Small intestine (tissue), 16 donors: ENCODE measurements around the gene PLCB3. TPM values are rescaled to one million over a fixed set of nuclear protein-coding genes. Genes with fewer than 3 reads are reported as not detected.
A peak's percentile ranks its signal among the peaks of the same experiment; 100 is the strongest.

Experiments used
- DNase-seq, 2 donors: peaks; one replicate each; pipeline versions ENCODE4 v3.0.0 to v3.0.0-alpha.2; 2013
- FAIRE-seq: peaks from 2 replicates; lab custom pipeline; 2012; peaks lifted over from hg19 to GRCh38; lab: Jason Lieb, UNC
- H3K27ac ChIP-seq, 3 donors: one replicate each; pipeline ENCODE4 v1.5.1; 2013; ENCODE audit warnings: low read length in 2 of 3, mild to moderate bottlenecking in 2 of 3, control low read depth in 1 of 3, inconsistent platforms in 1 of 3, low read depth in 1 of 3, moderate library complexity in 1 of 3
- H3K27me3 ChIP-seq, 3 donors: one replicate each; pipeline ENCODE4 v1.6.1; 2013; ENCODE audit warnings: low read length in 3 of 3, inconsistent platforms in 1 of 3; ENCODE audit not compliant: control insufficient read depth in 3 of 3, insufficient read depth in 3 of 3
- H3K36me3 ChIP-seq, 3 donors: one replicate each; pipeline ENCODE4 v1.6.1; 2013; ENCODE audit warnings: low read length in 3 of 3, inconsistent platforms in 1 of 3, low read depth in 1 of 3, mild to moderate bottlenecking in 1 of 3, moderate library complexity in 1 of 3; ENCODE audit not compliant: control insufficient read depth in 3 of 3, insufficient read depth in 2 of 3
- H3K4me1 ChIP-seq, 3 donors: one replicate each; pipeline ENCODE4 v1.6.1; 2013; ENCODE audit warnings: low read length in 2 of 3, inconsistent platforms in 1 of 3, low read depth in 1 of 3, mild to moderate bottlenecking in 1 of 3, moderate library complexity in 1 of 3; ENCODE audit not compliant: control insufficient read depth in 3 of 3, insufficient read depth in 2 of 3
- H3K4me3 ChIP-seq, 3 donors: one replicate each; pipeline ENCODE4 v1.5.1; 2013; ENCODE audit warnings: low read length in 3 of 3, control low read depth in 1 of 3, inconsistent platforms in 1 of 3, low read depth in 1 of 3, mild to moderate bottlenecking in 1 of 3, moderate library complexity in 1 of 3
- H3K9me3 ChIP-seq, 2 donors: one replicate each; pipeline ENCODE4 v1.6.1; 2013; ENCODE audit warnings: low read depth in 1 of 2, low read length in 1 of 2; ENCODE audit not compliant: control insufficient read depth in 2 of 2, insufficient read depth in 1 of 2
- WGBS, 3 donors: extraction: QIAGEN DNeasy Blood & Tissue Kit; methylation state at CpG; one replicate each; pipeline ENCODE4 v1.1.7; 2013; 5-methylcytosine and 5-hydroxymethylcytosine counted together
- long read RNA-seq, 10 donors: transcript quantifications; one replicate each; lab custom pipeline, GENCODE V29; 2026
- polyA plus RNA-seq, 4 donors: library from polyadenylated mRNA; stranded (reverse) in 3 of 4; unstranded in 1 of 4; fragments of 200-250 nt in 3 of 4; fragments of 120-200 nt in 1 of 4; gene quantifications; one replicate each; pipeline versions ENCODE4 v1.2.1 to v1.2.3, GENCODE V29; 2013
- donor health status: healthy with polysubstance abuse.
- donor health status: control.
- donor health status: control.
- donor health status: Bipolar disorder and iron deficiency.
- donor health status: healthy.

Gene PLCB3
- 100 to 1,000 TPM; 108 to 191 (median 125) TPM for polyA plus RNA-seq
- long read RNA-seq, donor 1, full-length matches to known transcripts: 3 of 43 reads
- long read RNA-seq, donor 1, partial matches to known transcripts: 40 of 43 reads
- long read RNA-seq, donor 1, other reads (novel, unspliced or antisense): 0 of 43 reads
- long read RNA-seq, donor 2, full-length matches to known transcripts: 1 of 17 reads
- long read RNA-seq, donor 2, partial matches to known transcripts: 5 of 17 reads
- long read RNA-seq, donor 2, other reads (novel, unspliced or antisense): 11 of 17 reads
- long read RNA-seq, donor 3, partial matches to known transcripts: 21 of 22 reads
- long read RNA-seq, donor 3, other reads (novel, unspliced or antisense): 0 of 22 reads
- long read RNA-seq, donor 4: 0 reads
- long read RNA-seq, donor 5, partial matches to known transcripts: 26 of 26 reads
- long read RNA-seq, donor 5, other reads (novel, unspliced or antisense): 0 of 26 reads
- long read RNA-seq, donor 6, full-length matches to known transcripts: 2 of 54 reads
- long read RNA-seq, donor 6, partial matches to known transcripts: 52 of 54 reads
- long read RNA-seq, donor 6, other reads (novel, unspliced or antisense): 0 of 54 reads
- long read RNA-seq, donor 7: 0 reads
- long read RNA-seq, donor 8, full-length matches to known transcripts: 1 of 1 reads
- long read RNA-seq, donor 8, partial matches to known transcripts: 0 of 1 reads
- long read RNA-seq, donor 8, other reads (novel, unspliced or antisense): 0 of 1 reads
- long read RNA-seq, donor 9, full-length matches to known transcripts: 1 of 1 reads
- long read RNA-seq, donor 9, partial matches to known transcripts: 0 of 1 reads
- long read RNA-seq, donor 9, other reads (novel, unspliced or antisense): 0 of 1 reads
- long read RNA-seq, donor 10, full-length matches to known transcripts: 3 of 3 reads
- long read RNA-seq, donor 10, partial matches to known transcripts: 0 of 3 reads
- long read RNA-seq, donor 10, other reads (novel, unspliced or antisense): 0 of 3 reads

DNA sequence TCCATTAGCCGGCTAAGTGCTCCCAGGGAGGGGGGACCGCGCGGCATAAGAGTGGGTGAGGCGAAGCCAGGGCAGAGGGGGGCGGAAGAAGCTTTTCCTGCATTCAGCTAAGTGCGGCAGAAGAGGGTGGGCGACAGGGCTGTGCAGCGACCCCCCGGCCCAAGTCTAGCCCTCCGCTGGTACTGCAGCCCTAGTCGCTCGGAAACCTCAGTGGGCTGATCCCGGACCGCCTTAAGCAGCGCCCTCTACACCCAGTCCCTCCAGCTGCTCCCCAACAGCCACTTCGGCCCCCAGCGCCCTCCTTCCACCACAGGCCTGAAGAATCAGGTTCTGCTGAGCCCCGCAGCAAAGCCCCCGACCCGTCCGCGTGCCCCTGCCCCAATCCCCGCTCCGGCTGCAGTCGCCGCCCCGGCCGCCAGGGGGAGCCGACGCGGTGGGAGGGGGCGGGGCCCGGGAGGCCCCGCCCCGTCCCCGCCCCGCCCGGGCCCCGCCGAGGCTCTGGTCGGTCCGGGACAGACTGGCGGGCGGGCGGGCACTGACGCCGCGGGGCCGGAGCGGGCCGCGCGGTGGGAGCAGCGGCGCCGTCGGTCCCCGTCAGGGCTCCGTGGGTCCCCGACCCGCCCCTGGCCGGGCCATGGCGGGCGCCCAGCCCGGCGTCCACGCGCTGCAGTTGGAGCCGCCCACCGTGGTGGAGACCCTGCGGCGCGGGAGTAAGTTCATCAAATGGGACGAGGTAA, at the start of gene PLCB3:
PLCB3 (plus strand) TSS at position 515 of the 737 bp plus-strand sequence; CDS start at position 635, 120 bp downstream.
- Histone ChIP-seq H3K27me3 (no peaks in the 10 kb centered on the region), H3K4me1 (peaks cover 0 to 38% (median 3%) of the 10 kb centered on the region in 3 donors), H3K27ac (peak within 1 kb of the TSS; percentile 93 to 99 (median 96)), H3K9me3 (no peaks in the 10 kb centered on the region), H3K4me3 (peak within 1 kb of the TSS; percentile 61 to 94 (median 85)), H3K36me3 (peaks cover 7 to 37% (median 14%) of the 10 kb centered on the region in 3 donors)
- FAIRE-seq (no peak), DNase-seq (peak; percentile 59 to 68)
- 0 to 1% (median 1%) methylated on average over 62 to 75 of the region's 75 CpGs for WGBS, 3 donors

DNA sequence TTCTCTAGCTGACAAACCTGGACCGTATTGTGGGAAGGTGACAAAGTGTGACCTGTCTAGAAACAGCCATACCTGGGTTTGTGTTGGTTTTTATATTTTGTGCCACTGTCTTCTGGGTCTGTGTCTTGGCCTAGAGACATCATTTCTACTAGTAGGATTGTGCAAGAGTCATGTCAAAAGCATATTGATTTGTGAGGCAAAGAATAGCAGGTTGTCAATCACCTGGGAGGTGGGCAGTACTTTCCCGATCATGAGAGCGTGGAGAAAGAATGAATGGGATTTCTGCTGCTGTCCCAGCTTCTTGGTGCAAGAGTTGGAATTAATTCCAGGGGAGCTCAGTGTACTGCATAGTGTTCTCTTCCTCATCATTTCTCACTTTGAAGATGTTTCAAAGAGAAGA, 49.8 kb upstream of the PLCB3 start:
- WGBS, 3 donors: 73 to 82% (median 79%) methylated on average over 3 of the region's 3 CpGs
- no peak for DNase-seq
- Histone ChIP-seq H3K4me1 (peaks cover 0 to 22% (median 0%) of the 10 kb centered on the region in 3 donors), H3K27me3 (no peaks in the 10 kb centered on the region), H3K4me3 (no peak overlapping the region), H3K9me3 (no peaks in the 10 kb centered on the region), H3K36me3 (peaks cover 11 to 91% (median 26%) of the 10 kb centered on the region in 3 donors), H3K27ac (no peak overlapping the region)
- no peak for FAIRE-seq

DNA sequence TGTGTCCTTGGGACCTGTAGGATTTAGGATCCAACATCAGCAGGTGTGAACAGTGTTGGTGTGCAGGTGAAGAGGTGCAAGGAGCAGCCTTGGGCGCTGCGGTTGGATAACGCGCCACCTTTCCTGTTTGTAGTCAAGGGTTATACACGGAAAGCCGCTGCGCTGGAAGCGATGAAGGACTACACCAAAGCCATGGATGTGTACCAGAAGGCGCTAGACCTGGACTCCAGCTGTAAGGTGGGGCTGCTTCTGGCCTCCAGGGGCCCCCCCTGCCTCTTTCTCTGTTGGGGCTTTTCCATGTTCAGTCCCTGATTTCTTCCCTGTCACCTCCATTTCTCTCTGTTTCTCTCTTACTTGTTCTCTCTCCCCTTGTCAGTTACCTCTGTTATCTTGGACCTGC, 48.3 kb upstream of the PLCB3 start:
- Histone ChIP-seq H3K27me3 (no peaks in the 10 kb centered on the region), H3K4me3 (no peak overlapping the region), H3K4me1 (peaks cover 0 to 35% (median 0%) of the 10 kb centered on the region in 3 donors), H3K27ac (no peak overlapping the region), H3K36me3 (peaks cover 5 to 93% (median 18%) of the 10 kb centered on the region in 3 donors), H3K9me3 (no peaks in the 10 kb centered on the region)
- FAIRE-seq (no peak), DNase-seq (no peak)
- 96 to 98% (median 96%) methylated on average over 9 of the region's 9 CpGs for WGBS, 3 donors

DNA sequence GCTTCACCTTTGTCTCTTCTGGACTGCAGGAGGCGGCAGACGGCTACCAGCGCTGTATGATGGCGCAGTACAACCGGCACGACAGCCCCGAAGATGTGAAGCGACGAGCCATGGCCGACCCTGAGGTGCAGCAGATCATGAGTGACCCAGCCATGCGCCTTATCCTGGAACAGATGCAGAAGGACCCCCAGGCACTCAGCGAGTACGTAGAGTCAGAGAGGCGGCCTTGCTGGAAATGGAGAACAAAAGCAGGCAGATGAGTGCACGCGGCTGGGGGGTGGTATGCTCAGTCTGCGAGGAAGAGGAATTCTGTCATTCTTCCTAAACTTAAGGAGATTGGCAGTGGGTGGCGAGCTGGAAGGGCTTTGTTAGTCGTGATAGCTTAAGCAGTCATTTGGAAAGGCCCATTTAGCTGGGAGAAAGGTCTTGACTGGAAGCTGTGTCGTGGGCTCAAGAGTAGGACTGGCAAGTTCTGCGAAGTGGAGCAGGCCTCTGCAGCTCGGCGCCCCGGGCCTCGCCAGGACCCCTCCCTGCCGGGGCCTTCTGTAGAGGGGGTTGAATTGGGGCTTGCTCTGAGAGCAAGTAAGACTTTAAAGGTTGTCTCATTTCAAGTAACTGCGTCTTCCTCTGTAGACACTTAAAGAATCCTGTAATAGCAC, 47.8 kb upstream of the PLCB3 start:
- H3K27ac ChIP-seq: no peak overlapping the region
- peaks cover 5 to 93% (median 15%) of the 10 kb centered on the region in 3 donors for H3K36me3 ChIP-seq
- 90 to 92% (median 91%) methylated on average over 27 of the region's 27 CpGs for WGBS, 3 donors
- DNase-seq (no peak), FAIRE-seq (no peak)
- no peak overlapping the region for H3K4me3 ChIP-seq
- H3K27me3 ChIP-seq: no peaks in the 10 kb centered on the region
- no peaks in the 10 kb centered on the region for H3K9me3 ChIP-seq
- peaks cover 0 to 38% (median 0%) of the 10 kb centered on the region in 3 donors for H3K4me1 ChIP-seq

DNA sequence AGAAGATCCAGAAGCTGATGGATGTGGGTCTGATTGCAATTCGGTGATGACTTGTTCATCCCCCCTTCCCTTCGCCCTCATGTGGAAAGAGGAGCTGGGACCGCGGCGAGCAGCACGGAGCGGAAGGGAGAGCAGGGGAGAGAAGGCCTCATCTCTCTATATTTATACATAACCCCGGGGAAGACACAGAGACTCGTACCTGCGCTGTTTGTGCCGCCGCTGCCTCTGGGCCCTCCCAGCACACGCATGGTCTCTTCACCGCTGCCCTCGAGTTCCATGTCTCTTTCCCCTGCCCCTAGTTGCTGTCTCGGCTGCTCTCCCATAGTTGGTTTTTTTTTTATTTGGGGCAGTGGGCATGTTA, 47.3 kb upstream of the PLCB3 start:
- Histone ChIP-seq H3K9me3 (no peaks in the 10 kb centered on the region), H3K27me3 (no peaks in the 10 kb centered on the region), H3K27ac (no peak overlapping the region), H3K36me3 (peaks cover 5 to 94% (median 15%) of the 10 kb centered on the region in 3 donors), H3K4me1 (peaks cover 0 to 38% (median 0%) of the 10 kb centered on the region in 3 donors), H3K4me3 (no peak overlapping the region)
- FAIRE-seq (no peak), DNase-seq (no peak)
- 81 to 83% (median 81%) methylated on average over 14 to 16 of the region's 16 CpGs for WGBS, 3 donors

DNA sequence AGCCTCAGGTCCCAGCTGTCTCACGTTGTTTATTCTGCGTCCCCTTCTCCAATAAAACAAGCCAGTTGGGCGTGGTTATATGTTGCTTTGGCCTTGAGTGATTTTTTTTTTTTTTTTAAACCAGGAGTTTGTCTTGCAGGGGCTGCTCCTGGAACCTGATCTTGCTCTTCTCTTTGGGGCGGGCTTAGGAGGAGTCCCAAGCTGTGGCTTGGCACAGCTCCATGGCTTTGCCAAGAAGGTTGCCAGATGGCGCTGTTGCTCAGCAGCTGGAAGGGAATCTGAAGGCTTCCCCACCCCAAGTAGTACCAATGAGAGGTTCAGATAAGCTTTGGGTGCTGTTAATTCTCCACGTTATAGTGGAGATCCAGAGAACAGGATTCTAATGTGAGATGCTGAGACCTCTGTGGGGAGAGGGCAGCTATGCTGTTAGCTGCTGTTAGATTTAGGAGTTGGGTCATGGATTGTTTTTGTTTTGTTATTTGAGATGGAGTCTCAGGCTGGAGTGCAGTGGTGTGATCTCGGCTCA, 46.8 kb upstream of the PLCB3 start:
- H3K9me3 ChIP-seq: no peaks in the 10 kb centered on the region
- FAIRE-seq: no peak
- no peaks in the 10 kb centered on the region for H3K27me3 ChIP-seq
- H3K27ac ChIP-seq: peak overlapping the region in 1 of 3 donors; percentile 4
- peaks cover 5 to 95% (median 15%) of the 10 kb centered on the region in 3 donors for H3K36me3 ChIP-seq
- WGBS, 3 donors: 16 to 34% (median 27%) methylated on average over 7 of the region's 7 CpGs
- H3K4me3 ChIP-seq: no peak overlapping the region
- peak; percentile 92 to 93 for DNase-seq
- H3K4me1 ChIP-seq: peaks cover 0 to 38% (median 0%) of the 10 kb centered on the region in 3 donors

DNA sequence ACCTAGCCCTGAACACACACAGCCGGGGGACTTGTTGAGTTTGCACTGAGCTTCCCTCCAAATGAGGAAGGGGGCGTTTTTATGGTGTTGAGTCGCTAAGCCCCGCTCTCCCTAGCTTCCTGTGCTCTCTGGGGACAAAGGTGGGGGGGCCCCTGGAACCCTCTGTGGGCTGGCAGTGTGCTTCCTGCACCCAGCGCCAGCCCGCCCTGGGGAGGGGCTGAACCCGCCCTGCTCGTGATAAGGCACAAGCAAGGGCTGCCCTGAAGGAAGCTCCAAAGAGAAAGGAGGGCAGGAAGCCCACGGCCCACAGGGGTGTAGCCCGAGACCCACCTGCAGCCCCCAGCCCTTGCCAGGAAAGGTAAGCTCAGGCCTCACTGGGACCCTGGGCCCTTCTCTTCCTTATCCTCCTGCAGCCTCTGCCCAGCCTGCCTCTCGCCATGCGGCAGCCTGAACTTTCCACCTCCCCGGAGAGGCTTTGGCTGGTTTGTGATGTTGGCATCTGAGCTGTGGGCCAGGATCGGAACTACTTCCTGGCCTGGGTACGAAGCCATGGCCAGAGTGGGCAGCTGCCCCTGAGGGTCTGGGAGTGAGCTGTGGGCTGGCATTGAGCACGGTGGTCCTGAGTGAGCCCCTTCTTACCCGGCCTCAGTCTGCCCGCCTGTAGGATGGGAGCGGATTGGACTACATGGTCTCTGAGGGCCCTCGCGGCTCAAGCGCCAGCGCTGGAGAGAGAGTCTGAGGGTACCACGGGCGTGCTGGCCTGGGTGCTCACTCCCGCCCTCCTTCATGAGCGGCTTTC, 44.7 kb upstream of the PLCB3 start, which contains the start of gene FERMT3:
FERMT3 (plus strand) TSS at position 265 of the 799 bp plus-strand sequence. CDS start 644 bp downstream, outside the sequence.
- no peak for FAIRE-seq
- 27 to 48% (median 27%) methylated on average over 26 to 27 of the region's 27 CpGs for WGBS, 3 donors
- H3K36me3 ChIP-seq: peaks cover 2 to 95% (median 9%) of the 10 kb centered on the region in 3 donors
- H3K4me3 ChIP-seq: peak within 1 kb of the TSS; percentile 43 to 61 (median 51)
- H3K27me3 ChIP-seq: no peaks in the 10 kb centered on the region
- peaks cover 0 to 38% (median 0%) of the 10 kb centered on the region in 3 donors for H3K4me1 ChIP-seq
- H3K27ac ChIP-seq: peak within 1 kb of the TSS; percentile 71 to 82 (median 82)
- peak; percentile 89 to 93 for DNase-seq
- no peaks in the 10 kb centered on the region for H3K9me3 ChIP-seq
